ENCODE data around the gene JPH4. TPM values are rescaled to one million over a fixed set of nuclear protein-coding genes. Genes with fewer than 3 reads are reported as not detected.

Gene JPH4
- total RNA-seq, 4 donors from 2014 or later = 0.27 to 0.48 TPM; not detected in 2

DNA sequence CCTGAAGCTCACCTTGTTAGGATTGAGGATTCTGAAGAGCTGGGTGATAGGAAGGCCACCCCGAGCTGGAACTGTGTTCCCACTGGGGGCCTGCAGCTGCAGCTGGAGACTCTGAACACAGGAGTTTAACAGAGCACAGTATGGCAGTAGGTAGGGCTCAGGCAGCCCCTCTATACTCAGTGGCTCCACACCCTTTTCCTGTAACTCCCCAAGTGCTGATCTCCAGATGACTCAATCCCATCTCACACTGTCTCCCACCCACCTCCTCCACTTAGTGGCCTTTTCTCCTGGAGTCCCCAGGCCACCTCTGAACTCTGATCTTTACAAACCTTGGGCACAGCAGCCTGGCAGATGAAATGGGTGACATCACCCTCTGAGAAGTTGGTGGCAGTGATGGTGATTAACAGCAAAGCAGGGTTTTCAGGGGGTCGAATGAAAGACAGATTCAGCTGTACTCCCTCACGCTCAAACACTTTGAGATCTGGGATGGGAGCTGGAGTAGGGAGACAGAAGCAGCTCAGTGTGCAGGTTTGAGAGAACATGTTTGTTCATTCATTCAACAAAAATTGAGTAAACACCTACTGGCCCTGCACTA is 18.6 kb downstream of the JPH4 start:
- H3K36me3 ChIP-seq = peaks cover 0 to 11% (median 0%) of the 10 kb centered on the region in 4 donors
- intact Hi-C loops (cut with DNase I; ENCODE audit: low total_unique reads) (no loop called here), in situ Hi-C loops (cut with MboI; ENCODE audit: low pct_ligation_motif_present in 1 of 4, low pct_unique_long_range_greater_than_20kb in 1 of 4, low sequenced_read_pairs in 3 of 4) (loop anchor here (5.0 to 25.0 kb wide), 4 partner anchors 75 to 223 kb away; no protein-coding TSS in a partner anchor)
- TF ChIP-seq POLR2A (IDR thresholded peaks at IDR 0.05) (no peak), POLR2AphosphoS5 (IDR thresholded peaks at IDR 0.05) (no peak), EP300 (IDR thresholded peaks at IDR 0.05; ENCODE audit: low read depth) (no peak)
- TF ChIP-seq, protein P1, sequence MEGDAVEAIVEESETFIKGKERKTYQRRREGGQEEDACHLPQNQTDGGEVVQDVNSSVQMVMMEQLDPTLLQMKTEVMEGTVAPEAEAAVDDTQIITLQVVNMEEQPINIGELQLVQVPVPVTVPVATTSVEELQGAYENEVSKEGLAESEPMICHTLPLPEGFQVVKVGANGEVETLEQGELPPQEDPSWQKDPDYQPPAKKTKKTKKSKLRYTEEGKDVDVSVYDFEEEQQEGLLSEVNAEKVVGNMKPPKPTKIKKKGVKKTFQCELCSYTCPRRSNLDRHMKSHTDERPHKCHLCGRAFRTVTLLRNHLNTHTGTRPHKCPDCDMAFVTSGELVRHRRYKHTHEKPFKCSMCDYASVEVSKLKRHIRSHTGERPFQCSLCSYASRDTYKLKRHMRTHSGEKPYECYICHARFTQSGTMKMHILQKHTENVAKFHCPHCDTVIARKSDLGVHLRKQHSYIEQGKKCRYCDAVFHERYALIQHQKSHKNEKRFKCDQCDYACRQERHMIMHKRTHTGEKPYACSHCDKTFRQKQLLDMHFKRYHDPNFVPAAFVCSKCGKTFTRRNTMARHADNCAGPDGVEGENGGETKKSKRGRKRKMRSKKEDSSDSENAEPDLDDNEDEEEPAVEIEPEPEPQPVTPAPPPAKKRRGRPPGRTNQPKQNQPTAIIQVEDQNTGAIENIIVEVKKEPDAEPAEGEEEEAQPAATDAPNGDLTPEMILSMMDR (IDR thresholded peaks at IDR 0.05) = no peak
- H3K4me1 ChIP-seq = peaks cover 12 to 26% (median 16%) of the 10 kb centered on the region in 4 donors
- 83 to 92% methylated on average over 2 to 3 of the region's 3 CpGs for WGBS, 2 donors (ENCODE audit: low coverage in 1 of 2)
- no peak overlapping the region for H3K4me3 ChIP-seq
- H3K27me3 ChIP-seq = no peaks in the 10 kb centered on the region
- no peak for DNase-seq
- no peak overlapping the region for H3K27ac ChIP-seq
- no peaks in the 10 kb centered on the region for H3K9me3 ChIP-seq

DNA sequence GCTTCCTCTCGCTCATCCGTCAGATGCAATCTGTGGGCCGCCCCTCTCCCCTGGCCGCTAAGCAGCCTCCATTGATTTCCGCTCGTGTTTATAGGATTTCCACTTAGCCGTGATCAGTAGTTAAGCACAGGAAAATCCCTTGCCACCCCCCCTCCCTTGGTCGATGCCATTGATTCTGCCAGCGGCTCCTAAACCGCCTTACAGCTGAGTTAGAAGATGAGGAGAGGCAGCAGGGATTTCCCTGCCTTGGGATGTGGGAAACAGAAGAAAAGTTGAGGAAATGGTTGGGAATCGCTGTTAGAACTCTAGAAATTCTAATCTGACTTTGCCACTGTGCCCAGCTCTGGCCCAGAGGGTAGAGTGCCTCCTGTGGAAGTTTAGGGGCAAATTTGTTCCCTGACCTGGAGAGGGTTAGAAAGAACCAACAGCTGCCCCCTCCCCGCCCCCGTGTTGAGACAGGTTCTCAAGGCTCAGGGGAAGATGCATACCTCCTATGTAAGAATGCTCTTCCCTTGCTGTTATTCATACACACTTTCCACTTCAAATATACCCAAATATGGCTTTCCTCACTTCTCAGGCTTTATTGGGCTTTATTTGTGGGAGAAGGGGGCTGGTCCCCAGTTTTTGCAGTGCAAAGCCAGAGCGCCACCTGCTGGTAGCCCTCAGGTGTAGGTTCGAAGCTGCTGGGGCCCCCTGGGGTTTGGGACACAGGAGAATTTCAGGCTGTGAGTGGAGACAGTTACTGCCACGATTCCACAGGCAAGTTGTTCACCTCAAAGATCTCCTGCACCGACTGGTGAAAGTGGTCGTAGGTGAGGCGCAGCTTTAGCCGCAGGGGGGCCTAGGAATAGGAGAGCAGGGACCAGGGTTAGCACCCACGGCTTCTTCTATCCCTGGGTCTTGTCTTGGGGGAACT is 19.3 kb downstream of the JPH4 start:
- peaks cover 0 to 11% (median 0%) of the 10 kb centered on the region in 4 donors for H3K36me3 ChIP-seq
- H3K4me1 ChIP-seq = peaks cover 12 to 28% (median 16%) of the 10 kb centered on the region in 4 donors
- in situ Hi-C loops (cut with MboI; ENCODE audit: low pct_ligation_motif_present in 1 of 4, low pct_unique_long_range_greater_than_20kb in 1 of 4, low sequenced_read_pairs in 3 of 4) (loop anchor here in 3 of 4 donors (5.0 to 25.0 kb wide), 3 partner anchors 82 to 222 kb away; no protein-coding TSS in a partner anchor), intact Hi-C loops (cut with DNase I; ENCODE audit: low total_unique reads) (no loop called here)
- WGBS, 2 donors (ENCODE audit: low coverage in 1 of 2) = 74 to 90% methylated on average over 5 to 21 of the region's 21 CpGs
- H3K9me3 ChIP-seq = no peaks in the 10 kb centered on the region
- H3K27ac ChIP-seq = no peak overlapping the region
- H3K4me3 ChIP-seq = no peak overlapping the region
- TF ChIP-seq POLR2AphosphoS5 (IDR thresholded peaks at IDR 0.05) = no peak
- TF ChIP-seq, protein P1 (IDR thresholded peaks at IDR 0.05) = peak; percentile 71 to 89 (median 86)
- TF ChIP-seq POLR2A (IDR thresholded peaks at IDR 0.05) = no peak
- peak; percentile 39 for DNase-seq
- H3K27me3 ChIP-seq = no peaks in the 10 kb centered on the region

DNA sequence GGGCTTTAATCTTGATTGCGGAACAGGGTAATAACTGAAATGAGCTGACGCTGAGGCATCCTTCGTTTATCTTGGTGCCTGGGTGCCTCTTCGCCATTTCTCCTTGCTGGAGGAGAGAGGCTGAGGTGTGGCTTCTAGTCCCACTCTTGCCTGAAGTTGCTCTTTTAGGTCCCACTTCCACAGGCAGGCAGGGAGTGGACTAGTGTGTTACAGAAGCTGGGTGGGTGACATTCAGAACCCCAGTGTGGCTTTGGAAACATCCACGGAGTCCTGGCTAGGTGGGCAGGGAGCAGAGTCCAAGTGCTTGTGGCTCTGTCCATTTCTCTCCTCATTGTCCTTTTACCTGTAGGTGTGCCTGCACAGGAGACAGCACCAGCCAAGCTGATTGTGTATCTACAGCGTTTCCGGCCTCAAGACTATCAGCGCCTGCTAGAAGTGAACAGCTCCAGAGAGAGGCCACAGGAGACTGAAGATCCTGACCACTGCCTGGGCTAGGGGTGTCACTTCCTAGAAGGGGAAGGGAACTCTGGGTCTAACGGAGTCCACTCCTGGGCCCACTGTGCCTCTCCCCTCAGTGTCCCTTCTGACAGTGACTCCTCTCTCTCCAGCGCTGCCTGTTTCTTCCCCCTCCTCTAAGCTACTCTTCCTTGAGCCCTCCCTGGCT is 20.1 kb downstream of the JPH4 start:
- intact Hi-C loops (cut with DNase I; ENCODE audit: low total_unique reads) (no loop called here), in situ Hi-C loops (cut with MboI; ENCODE audit: low pct_ligation_motif_present in 1 of 4, low pct_unique_long_range_greater_than_20kb in 1 of 4, low sequenced_read_pairs in 3 of 4) (loop anchor here in 3 of 4 donors (5.0 to 25.0 kb wide), 3 partner anchors 81 to 221 kb away; no protein-coding TSS in a partner anchor)
- Histone ChIP-seq H3K9me3 (no peaks in the 10 kb centered on the region), H3K27ac (no peak overlapping the region), H3K27me3 (no peaks in the 10 kb centered on the region), H3K4me3 (no peak overlapping the region), H3K36me3 (peaks cover 0 to 11% (median 0%) of the 10 kb centered on the region in 4 donors), H3K4me1 (peaks cover 12 to 28% (median 16%) of the 10 kb centered on the region in 4 donors)
- no peak for DNase-seq
- TF ChIP-seq, protein P1 (IDR thresholded peaks at IDR 0.05) = no peak
- TF ChIP-seq POLR2AphosphoS5 (IDR thresholded peaks at IDR 0.05) (no peak), EP300 (IDR thresholded peaks at IDR 0.05; ENCODE audit: low read depth) (no peak), POLR2A (IDR thresholded peaks at IDR 0.05) (no peak)
- 87% methylated on average over 9 of the region's 10 CpGs; no CpG with 5 or more reads in 1 of the 2 donors for WGBS, 2 donors (ENCODE audit: low coverage in 1 of 2)

Data from transverse colon (tissue), 4 donors.